Vagina (tissue), 2 donors: ENCODE results near the gene NEAT1.
A peak's percentile ranks its signal among the peaks of the same experiment; 100 is the strongest.

ENCODE experiments used
- CTCF ChIP-seq, 3 experiments: fragments of 450-650 bp in 2 of 3; fragments of 200-600 bp in 1 of 3; sonication (generic) in 1 of 3; IDR thresholded peaks; one replicate each; pipeline ENCODE4 v1.5.1; 2017 to 2019; ENCODE audit warnings: antibody characterized with exemption in 3 of 3, mild to moderate bottlenecking in 2 of 3, moderate library complexity in 2 of 3
- POLR2A ChIP-seq, 2 donors: fragments of 450-650 bp; IDR thresholded peaks; one replicate each; pipeline ENCODE4 v1.6.1; 2017; ENCODE audit warnings: antibody characterized with exemption in 2 of 2, mild to moderate bottlenecking in 2 of 2, moderate library complexity in 2 of 2
- POLR2AphosphoS5 ChIP-seq, 2 donors: sonication (generic); formaldehyde crosslinking; IDR thresholded peaks; one replicate each; pipeline ENCODE4 v1.9.0; 2017; ENCODE audit warnings: antibody characterized with exemption in 2 of 2, mild to moderate bottlenecking in 2 of 2, low read depth in 1 of 2; ENCODE audit not compliant: insufficient read depth in 1 of 2

GRCh38 chr11:65444314-65445051 is 21.9 kb downstream of the NEAT1 start:
- no peak for TF ChIP-seq CTCF (IDR thresholded peaks at IDR 0.05)
- no peak for TF ChIP-seq POLR2A (IDR thresholded peaks at IDR 0.05)
- TF ChIP-seq POLR2AphosphoS5 (IDR thresholded peaks at IDR 0.05; ENCODE audit: insufficient read depth in 1 of 2, low read depth in 1 of 2), result peak in 1 of 2 donors; percentile 37
